ENCODE data around the gene COG5. TPM values are rescaled to one million over a fixed set of nuclear protein-coding genes. Genes with fewer than 3 reads are reported as not detected.

COG5 gene
- total RNA-seq, 1 donor from 2014 or later = 37.2 TPM

- no peaks in the 10 kb centered on the region for H3K27me3 Mint-ChIP-seq
- DNase-seq (ENCODE audit: extremely low spot score, unreplicated experiment) = no peak
- H3K27ac Mint-ChIP-seq = no peak overlapping the region
- H3K36me3 Mint-ChIP-seq = peaks cover 12% of the 10 kb centered on the region
- no peaks in the 10 kb centered on the region for H3K4me1 Mint-ChIP-seq (ENCODE audit: unreplicated experiment)
- no peak for TF ChIP-seq CTCF (conservative IDR thresholded peaks at IDR 0.05)
- no peaks in the 10 kb centered on the region for H3K9me3 Mint-ChIP-seq
- no peak overlapping the region for H3K4me3 Mint-ChIP-seq
Measured at GRCh38 chr7:107461938-107462533, 101.7 kb downstream of the COG5 start.

GRCh38 chr7:107453388-107453787 is 110.3 kb downstream of the COG5 start:
- Mint-ChIP-seq H3K4me3 (no peak overlapping the region), H3K4me1 (ENCODE audit: unreplicated experiment) (peaks cover 5% of the 10 kb centered on the region), H3K36me3 (peaks cover 13% of the 10 kb centered on the region), H3K9me3 (no peaks in the 10 kb centered on the region), H3K27ac (no peak overlapping the region), H3K27me3 (no peaks in the 10 kb centered on the region)
- no peak for TF ChIP-seq CTCF (conservative IDR thresholded peaks at IDR 0.05)
- DNase-seq (ENCODE audit: extremely low spot score, unreplicated experiment) = no peak

GRCh38 chr7:107450970-107451369 is 112.8 kb downstream of the COG5 start:
- H3K9me3 Mint-ChIP-seq = no peaks in the 10 kb centered on the region
- no peak overlapping the region for H3K4me3 Mint-ChIP-seq
- no peak for TF ChIP-seq CTCF (conservative IDR thresholded peaks at IDR 0.05)
- no peak overlapping the region for H3K27ac Mint-ChIP-seq
- H3K4me1 Mint-ChIP-seq (ENCODE audit: unreplicated experiment) = peaks cover 5% of the 10 kb centered on the region
- H3K27me3 Mint-ChIP-seq = no peaks in the 10 kb centered on the region
- peaks cover 3% of the 10 kb centered on the region for H3K36me3 Mint-ChIP-seq
- DNase-seq (ENCODE audit: extremely low spot score, unreplicated experiment) = no peak

- no peak for TF ChIP-seq CTCF (conservative IDR thresholded peaks at IDR 0.05)
Measured at GRCh38 chr7:107446988-107447387, 116.7 kb downstream of the COG5 start.

GRCh38 chr7:107446531-107446930 is 117.2 kb downstream of the COG5 start:
- peaks cover 5% of the 10 kb centered on the region for H3K4me1 Mint-ChIP-seq (ENCODE audit: unreplicated experiment)
- no peak overlapping the region for H3K4me3 Mint-ChIP-seq
- H3K27ac Mint-ChIP-seq = no peak overlapping the region
- peaks cover 9% of the 10 kb centered on the region for H3K36me3 Mint-ChIP-seq
- no peak for TF ChIP-seq CTCF (conservative IDR thresholded peaks at IDR 0.05)
- DNase-seq (ENCODE audit: extremely low spot score, unreplicated experiment) = no peak
- H3K9me3 Mint-ChIP-seq = peaks cover 5% of the 10 kb centered on the region
- H3K27me3 Mint-ChIP-seq = no peaks in the 10 kb centered on the region

More at GRCh38 chr7:107446988-107447387, 116.7 kb downstream of the COG5 start:
- peaks cover 9% of the 10 kb centered on the region for H3K36me3 Mint-ChIP-seq
- H3K9me3 Mint-ChIP-seq = peaks cover under 1% of the 10 kb centered on the region
- H3K4me1 Mint-ChIP-seq (ENCODE audit: unreplicated experiment) = peaks cover 5% of the 10 kb centered on the region
- no peak overlapping the region for H3K4me3 Mint-ChIP-seq
- no peak overlapping the region for H3K27ac Mint-ChIP-seq
- H3K27me3 Mint-ChIP-seq = no peaks in the 10 kb centered on the region
- no peak for DNase-seq (ENCODE audit: extremely low spot score, unreplicated experiment)

Data from type B pancreatic cell (in vitro differentiated cells).